GM10266 (cell line): Measurements from ENCODE around the gene ADNP.
A peak's percentile ranks its signal among the peaks of the same experiment; 100 is the strongest.

Source experiments
- DNase-seq: peaks from one replicate; pipeline ENCODE4 v3.0.0; 2012; ENCODE audit errors: extremely low spot score
- CTCF ChIP-seq: IDR thresholded peaks from 2 replicates; pipeline ENCODE4 v1.5.1; 2012; ENCODE audit warnings: mild to moderate bottlenecking, low read depth; ENCODE audit not compliant: control insufficient read depth, insufficient read depth; ENCODE audit errors: missing control alignments

The ADNP gene

GRCh38 chr20:50930976-50931305 lies 296 bp downstream of the ADNP start:
- peak; percentile 27 for TF ChIP-seq CTCF
- peak; percentile 78 for DNase-seq

- no peak for DNase-seq
- TF ChIP-seq CTCF = no peak
Observed at GRCh38 chr20:50930139-50930975, 880 bp downstream of the ADNP start.

- peak; percentile 87 for DNase-seq
- TF ChIP-seq CTCF = peak; percentile 98
Observed at GRCh38 chr20:50929299-50930138, 1.7 kb downstream of the ADNP start.

- no peak for DNase-seq
- no peak for TF ChIP-seq CTCF
Observed at GRCh38 chr20:50928469-50928868, 2.8 kb downstream of the ADNP start.

- no peak for DNase-seq
Observed at GRCh38 chr20:50926530-50926929, 4.7 kb downstream of the ADNP start.

GRCh38 chr20:50924261-50924920 lies 6.8 kb downstream of the ADNP start:
- DNase-seq = no peak
- no peak for TF ChIP-seq CTCF

More at GRCh38 chr20:50926530-50926929, 4.7 kb downstream of the ADNP start:
- TF ChIP-seq CTCF = no peak
